Loucy (cell line): ENCODE results near the gene STIL.

Experiments used
- EZH2phosphoT487 ChIP-seq: fragments of 200-600 bp; IDR thresholded peaks from 2 replicates; pipeline ENCODE4 v1.6.1; 2018; ENCODE audit warnings: antibody characterized with exemption, mild to moderate bottlenecking, moderate library complexity, borderline replicate concordance
- TF ChIP-seq, protein P1 (sequence below): fragments of 200-600 bp; sonication (generic); conservative IDR thresholded peaks from 2 replicates; pipeline ENCODE4 v1.5.1; 2014; ENCODE audit warnings: mild to moderate bottlenecking, antibody characterized with exemption, low read length

DNA sequence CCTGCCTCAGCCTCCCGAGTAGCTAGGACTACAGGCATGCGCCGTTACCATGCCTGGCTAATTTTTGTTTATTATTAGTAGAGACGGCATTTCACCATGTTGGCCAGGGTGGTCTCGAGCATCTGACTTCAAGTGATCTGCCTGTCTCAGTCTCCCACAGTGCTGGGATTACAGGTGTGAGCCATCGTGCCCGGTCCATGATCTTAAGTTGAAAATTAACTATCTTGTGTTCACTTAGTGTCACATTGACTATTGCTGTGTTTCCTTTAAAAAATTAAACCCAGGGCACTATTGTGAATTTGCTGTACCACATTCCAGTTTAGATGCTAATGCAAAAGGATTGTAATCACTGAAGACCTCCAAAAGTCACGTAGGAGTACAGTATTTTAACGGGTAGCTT is 33.8 kb upstream of the STIL start:
- TF ChIP-seq, protein P1, sequence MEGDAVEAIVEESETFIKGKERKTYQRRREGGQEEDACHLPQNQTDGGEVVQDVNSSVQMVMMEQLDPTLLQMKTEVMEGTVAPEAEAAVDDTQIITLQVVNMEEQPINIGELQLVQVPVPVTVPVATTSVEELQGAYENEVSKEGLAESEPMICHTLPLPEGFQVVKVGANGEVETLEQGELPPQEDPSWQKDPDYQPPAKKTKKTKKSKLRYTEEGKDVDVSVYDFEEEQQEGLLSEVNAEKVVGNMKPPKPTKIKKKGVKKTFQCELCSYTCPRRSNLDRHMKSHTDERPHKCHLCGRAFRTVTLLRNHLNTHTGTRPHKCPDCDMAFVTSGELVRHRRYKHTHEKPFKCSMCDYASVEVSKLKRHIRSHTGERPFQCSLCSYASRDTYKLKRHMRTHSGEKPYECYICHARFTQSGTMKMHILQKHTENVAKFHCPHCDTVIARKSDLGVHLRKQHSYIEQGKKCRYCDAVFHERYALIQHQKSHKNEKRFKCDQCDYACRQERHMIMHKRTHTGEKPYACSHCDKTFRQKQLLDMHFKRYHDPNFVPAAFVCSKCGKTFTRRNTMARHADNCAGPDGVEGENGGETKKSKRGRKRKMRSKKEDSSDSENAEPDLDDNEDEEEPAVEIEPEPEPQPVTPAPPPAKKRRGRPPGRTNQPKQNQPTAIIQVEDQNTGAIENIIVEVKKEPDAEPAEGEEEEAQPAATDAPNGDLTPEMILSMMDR: no peak
- no peak for TF ChIP-seq EZH2phosphoT487
